ENCODE results near the gene MELTF.

The MELTF gene

DNA sequence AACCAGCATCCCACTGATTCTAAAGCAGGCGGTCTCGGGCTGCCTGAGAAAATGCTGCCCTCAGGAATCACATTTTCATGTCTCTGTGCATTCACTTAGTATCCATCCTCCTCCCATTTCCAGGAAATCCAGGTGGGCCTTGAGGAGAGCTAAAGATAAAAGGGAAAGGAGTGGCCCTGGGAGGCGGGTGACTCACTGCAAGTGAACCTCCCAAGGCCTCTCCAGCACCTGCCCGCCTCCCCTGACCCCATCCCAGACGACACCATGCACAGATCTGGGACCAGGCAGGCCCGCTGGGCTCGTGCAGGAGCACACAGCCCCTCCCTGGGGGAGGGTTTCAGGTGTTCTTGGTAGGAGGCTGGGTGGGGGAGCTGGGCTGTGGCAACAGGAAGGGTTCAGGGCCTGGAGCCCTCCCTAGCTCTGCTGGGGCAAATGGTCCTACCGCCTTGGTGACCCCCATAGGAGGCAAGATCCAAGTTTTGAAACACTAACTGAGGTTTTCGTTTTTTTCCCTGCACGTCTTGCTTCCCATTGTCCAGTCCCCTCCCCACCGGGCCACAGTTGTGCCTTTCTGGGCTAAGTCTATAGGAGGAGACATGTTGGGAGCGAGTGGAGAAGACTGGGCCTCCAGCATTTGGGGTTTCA lies 22.2 kb downstream of the MELTF start:
- no peaks in the 10 kb centered on the region for H3K9me3 ChIP-seq (ENCODE audit: control insufficient read depth, insufficient read depth, low read length)
- no peak overlapping the region for H3K9ac ChIP-seq (ENCODE audit: low read depth, low read length)
- no peaks in the 10 kb centered on the region for H3K36me3 ChIP-seq (ENCODE audit: control insufficient read depth, insufficient read depth, low read length)
- H3K4me1 ChIP-seq (ENCODE audit: control insufficient read depth, insufficient read depth, low read length): peaks cover 6% of the 10 kb centered on the region
- H3K27me3 ChIP-seq (ENCODE audit: control insufficient read depth, insufficient read depth, low read length): peaks cover 23% of the 10 kb centered on the region
- no peak overlapping the region for H3K4me3 ChIP-seq (ENCODE audit: low read depth, low read length)
- no peak overlapping the region for H3K27ac ChIP-seq (ENCODE audit: low read depth, low read length)

DNA sequence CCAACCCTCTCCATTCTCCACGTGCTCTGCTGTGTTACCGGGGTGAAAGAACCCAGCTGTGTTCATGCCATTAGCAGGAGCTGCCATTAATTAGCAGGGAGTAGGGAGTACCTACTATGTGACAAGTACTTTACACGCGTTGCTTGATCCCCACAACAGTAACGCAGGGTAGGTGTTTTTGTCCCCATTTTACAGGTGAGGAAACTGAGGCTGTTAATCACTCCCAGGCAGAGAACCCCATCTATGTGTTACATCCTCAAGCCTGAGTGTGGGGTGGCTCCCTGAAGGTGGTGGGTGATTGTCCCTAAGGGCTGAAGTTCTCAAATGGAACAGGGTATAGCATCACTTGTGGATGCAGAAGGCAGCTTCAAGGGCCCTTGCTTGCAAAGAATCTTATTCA lies 22.8 kb downstream of the MELTF start:
- H3K27ac ChIP-seq (ENCODE audit: low read depth, low read length): no peak overlapping the region
- H3K4me3 ChIP-seq (ENCODE audit: low read depth, low read length): no peak overlapping the region
- H3K36me3 ChIP-seq (ENCODE audit: control insufficient read depth, insufficient read depth, low read length): no peaks in the 10 kb centered on the region
- peaks cover 6% of the 10 kb centered on the region for H3K4me1 ChIP-seq (ENCODE audit: control insufficient read depth, insufficient read depth, low read length)
- H3K9ac ChIP-seq (ENCODE audit: low read depth, low read length): no peak overlapping the region
- peaks cover 23% of the 10 kb centered on the region for H3K27me3 ChIP-seq (ENCODE audit: control insufficient read depth, insufficient read depth, low read length)
- no peaks in the 10 kb centered on the region for H3K9me3 ChIP-seq (ENCODE audit: control insufficient read depth, insufficient read depth, low read length)

DNA sequence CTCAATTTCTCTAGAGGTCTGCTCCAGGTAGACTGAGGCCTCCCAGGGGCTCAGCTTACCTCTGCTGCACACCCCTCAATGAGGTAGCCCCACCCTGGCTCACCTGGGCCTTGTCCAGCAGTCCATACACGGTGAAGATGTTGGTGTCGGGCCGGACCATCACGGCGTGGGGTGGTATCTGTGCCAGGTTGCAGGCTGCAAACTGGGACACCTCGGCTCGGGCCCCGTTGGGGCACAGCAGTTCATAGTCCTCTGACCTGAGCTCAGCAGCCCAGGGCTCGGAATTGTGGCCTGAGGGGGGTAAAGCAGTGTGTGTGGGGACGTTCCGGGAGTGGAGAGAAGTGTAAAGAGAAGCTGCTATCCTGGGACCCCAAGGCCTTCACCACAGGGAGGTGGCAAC lies 23.2 kb downstream of the MELTF start:
- Histone ChIP-seq H3K9ac (ENCODE audit: low read depth, low read length) (no peak overlapping the region), H3K36me3 (ENCODE audit: control insufficient read depth, insufficient read depth, low read length) (no peaks in the 10 kb centered on the region), H3K4me3 (ENCODE audit: low read depth, low read length) (no peak overlapping the region), H3K9me3 (ENCODE audit: control insufficient read depth, insufficient read depth, low read length) (no peaks in the 10 kb centered on the region), H3K27ac (ENCODE audit: low read depth, low read length) (no peak overlapping the region), H3K27me3 (ENCODE audit: control insufficient read depth, insufficient read depth, low read length) (peaks cover 23% of the 10 kb centered on the region), H3K4me1 (ENCODE audit: control insufficient read depth, insufficient read depth, low read length) (peaks cover 6% of the 10 kb centered on the region)

DNA sequence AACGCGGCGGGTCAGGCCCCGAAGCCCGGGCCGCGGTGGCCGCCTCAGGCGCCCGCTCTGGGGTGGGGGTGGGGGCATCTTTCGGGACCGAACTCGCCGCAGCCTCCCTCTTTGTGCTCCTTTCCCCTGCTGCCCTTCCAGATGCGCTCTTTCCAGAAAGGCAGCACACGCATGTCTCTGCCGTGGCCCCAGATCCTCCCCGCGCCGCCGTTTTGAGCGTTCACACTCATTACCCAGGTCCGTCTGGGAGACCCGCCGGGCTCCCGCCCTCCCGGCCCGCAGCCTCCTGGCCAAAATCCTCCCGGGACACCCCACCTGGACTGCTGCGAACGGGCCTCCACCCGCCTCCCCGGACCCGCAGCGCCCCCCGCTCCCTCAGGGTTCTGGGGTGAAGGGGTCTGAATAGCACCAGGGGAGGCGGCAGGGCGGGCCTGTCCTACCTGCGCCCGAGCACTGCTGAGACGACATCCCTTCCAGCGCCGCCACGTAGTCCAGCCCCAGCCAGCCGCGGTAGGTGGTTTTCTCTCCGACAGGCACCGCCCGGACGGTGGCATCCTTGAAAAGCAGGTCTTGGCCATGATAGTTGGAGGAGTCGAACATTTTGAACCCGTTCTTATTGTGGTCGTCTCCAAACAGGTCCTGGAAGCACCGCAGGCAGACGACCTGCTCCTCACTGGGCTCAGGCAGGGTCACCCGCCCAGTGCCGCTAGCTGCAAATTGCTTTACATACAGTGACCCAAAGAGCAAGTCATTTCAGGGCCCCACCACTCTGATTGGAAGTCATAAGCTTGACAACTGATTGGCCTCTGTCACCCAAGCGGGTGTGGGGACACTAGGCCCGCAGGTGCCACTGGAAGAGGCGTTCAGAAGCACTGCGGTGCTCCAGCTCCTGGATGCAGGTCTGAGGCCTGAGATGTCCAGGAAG lies 25.9 kb downstream of the MELTF start:
- H3K27ac ChIP-seq (ENCODE audit: low read depth, low read length): no peak overlapping the region
- no peaks in the 10 kb centered on the region for H3K36me3 ChIP-seq (ENCODE audit: control insufficient read depth, insufficient read depth, low read length)
- no peaks in the 10 kb centered on the region for H3K9me3 ChIP-seq (ENCODE audit: control insufficient read depth, insufficient read depth, low read length)
- peaks cover 23% of the 10 kb centered on the region for H3K27me3 ChIP-seq (ENCODE audit: control insufficient read depth, insufficient read depth, low read length)
- peak overlapping the region; percentile 55 for H3K4me3 ChIP-seq (ENCODE audit: low read depth, low read length)
- H3K9ac ChIP-seq (ENCODE audit: low read depth, low read length): no peak overlapping the region
- H3K4me1 ChIP-seq (ENCODE audit: control insufficient read depth, insufficient read depth, low read length): peaks cover 6% of the 10 kb centered on the region

DNA sequence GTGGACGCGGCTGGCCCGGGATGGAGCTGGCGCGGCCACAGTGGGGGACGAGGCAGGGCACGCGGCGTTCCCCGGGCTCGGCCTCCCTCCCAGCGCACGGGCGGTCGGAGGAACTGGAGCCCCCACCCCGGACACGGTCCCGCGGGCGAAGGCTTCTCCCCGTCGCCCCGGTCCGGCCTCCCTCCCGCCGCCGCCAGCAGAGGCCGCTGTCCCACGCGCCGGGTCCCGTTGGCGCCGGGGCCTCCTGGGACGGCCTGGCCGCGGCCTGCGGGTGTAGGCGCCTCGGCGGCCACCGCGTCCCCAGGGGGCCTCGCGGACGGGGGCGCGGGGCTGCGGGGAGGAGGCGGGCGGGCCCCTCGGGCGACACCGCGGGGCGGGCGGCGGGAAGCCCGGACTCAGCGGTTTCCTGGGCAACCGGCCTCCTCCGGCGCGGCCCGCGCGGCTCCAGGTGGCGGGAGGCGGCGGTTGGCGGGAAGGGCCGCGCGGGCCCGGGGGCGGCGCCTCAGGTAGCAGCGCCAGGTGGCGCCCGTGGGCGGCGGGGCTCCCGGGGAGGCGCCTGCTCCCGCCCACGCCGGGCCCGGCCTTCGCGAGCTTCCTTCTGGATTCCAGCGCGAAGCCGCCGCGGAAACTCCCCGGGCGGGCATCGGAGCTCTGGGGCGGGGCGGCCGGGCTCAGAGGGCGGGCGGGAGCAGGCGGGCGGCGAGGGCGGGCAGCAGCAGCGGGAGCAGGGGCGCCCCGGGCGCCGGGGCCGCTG lies 26.7 kb downstream of the MELTF start:
- H3K4me1 ChIP-seq (ENCODE audit: control insufficient read depth, insufficient read depth, low read length): peaks cover 6% of the 10 kb centered on the region
- no peak overlapping the region; the same call in 1 of the 2 replicates for H3K9ac ChIP-seq (ENCODE audit: low read depth, low read length)
- H3K36me3 ChIP-seq (ENCODE audit: control insufficient read depth, insufficient read depth, low read length): no peaks in the 10 kb centered on the region
- H3K27ac ChIP-seq (ENCODE audit: low read depth, low read length): no peak overlapping the region
- H3K27me3 ChIP-seq (ENCODE audit: control insufficient read depth, insufficient read depth, low read length): peaks cover 23% of the 10 kb centered on the region
- no peaks in the 10 kb centered on the region for H3K9me3 ChIP-seq (ENCODE audit: control insufficient read depth, insufficient read depth, low read length)
- peak overlapping the region; percentile 49; the same call in 1 of the 2 replicates for H3K4me3 ChIP-seq (ENCODE audit: low read depth, low read length)

DNA sequence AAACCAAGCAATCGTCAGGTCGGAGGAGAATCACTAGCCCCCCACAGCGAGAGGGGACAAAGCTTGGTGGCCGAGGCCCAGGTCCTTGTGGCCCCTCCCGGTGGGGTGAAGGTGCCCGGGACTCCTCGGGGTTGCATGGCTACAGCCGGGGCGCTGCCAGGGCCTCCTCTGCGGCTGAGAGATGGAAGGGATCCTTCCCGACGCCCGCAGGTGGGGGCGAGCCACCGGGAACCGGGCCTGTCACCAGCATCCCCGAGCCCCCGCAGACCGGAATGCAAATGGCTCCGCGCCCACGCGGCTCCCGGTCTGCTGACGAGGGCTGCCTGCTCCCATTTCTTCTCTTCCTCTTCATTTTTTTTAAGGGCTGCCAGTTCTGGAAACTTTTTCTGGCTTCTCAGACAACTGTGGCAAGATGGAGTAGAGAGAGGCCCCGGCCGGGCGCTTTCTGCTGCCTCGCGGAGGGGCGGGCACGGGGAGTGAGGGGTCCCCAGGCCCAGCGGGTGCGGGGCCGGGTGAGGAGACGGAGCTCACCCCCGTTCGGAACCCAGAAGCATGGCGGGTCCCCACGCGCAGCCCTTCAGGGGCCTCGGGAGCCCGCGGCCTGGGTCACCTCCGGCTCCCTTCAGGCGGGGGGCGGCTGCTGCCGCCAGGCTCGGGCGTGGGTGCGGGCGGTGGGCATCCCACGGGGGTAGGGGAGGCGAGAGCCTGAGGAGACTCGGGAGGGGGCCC lies 27.5 kb downstream of the MELTF start:
- H3K9ac ChIP-seq (ENCODE audit: low read depth, low read length): no peak overlapping the region
- H3K9me3 ChIP-seq (ENCODE audit: control insufficient read depth, insufficient read depth, low read length): no peaks in the 10 kb centered on the region
- no peaks in the 10 kb centered on the region for H3K36me3 ChIP-seq (ENCODE audit: control insufficient read depth, insufficient read depth, low read length)
- peaks cover 6% of the 10 kb centered on the region for H3K4me1 ChIP-seq (ENCODE audit: control insufficient read depth, insufficient read depth, low read length)
- peak overlapping the region; percentile 49; the same call in 1 of the 2 replicates for H3K4me3 ChIP-seq (ENCODE audit: low read depth, low read length)
- no peak overlapping the region for H3K27ac ChIP-seq (ENCODE audit: low read depth, low read length)
- H3K27me3 ChIP-seq (ENCODE audit: control insufficient read depth, insufficient read depth, low read length): peaks cover 23% of the 10 kb centered on the region

DNA sequence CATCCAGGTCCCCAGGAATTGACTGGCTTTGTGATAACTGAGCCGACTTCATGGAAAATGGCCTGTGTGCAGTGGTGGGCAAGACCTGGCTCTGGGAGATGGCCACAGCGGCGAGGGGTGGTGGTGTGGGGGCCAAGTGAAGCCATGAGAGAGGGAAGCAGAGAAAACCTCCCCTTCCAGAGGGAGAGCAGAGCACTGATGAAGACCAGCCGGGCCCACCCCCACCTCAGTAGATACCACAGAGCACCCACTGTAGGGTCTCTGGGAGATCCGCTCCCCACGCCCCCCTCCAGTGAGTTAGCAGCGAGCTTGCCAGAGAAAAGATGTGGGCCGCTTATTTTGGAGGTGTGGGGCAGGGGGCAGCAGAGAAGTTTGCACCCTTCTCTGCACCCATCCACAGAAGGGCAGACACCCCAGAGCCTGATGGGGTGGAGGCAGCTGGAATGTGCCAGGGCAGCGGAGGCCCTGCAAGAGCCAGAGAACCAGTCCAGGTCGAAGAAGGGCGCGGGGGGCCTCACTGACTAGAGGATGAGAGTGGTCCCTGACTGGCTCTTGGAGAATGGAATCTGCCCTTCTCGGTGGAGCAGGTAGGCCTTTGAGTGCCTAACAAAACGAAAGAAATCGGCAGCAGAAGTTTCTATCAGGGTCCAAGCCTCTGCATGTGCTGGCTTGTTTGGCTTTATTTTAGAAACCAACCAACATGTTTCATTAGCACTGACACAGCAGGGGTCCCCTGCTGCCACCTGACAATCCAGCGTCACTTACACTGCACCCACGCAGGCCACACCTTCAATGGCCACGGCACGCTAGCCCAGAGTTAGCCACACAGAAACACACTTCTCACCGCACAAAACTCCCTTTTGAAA lies 28.3 kb downstream of the MELTF start:
- Histone ChIP-seq H3K9me3 (ENCODE audit: control insufficient read depth, insufficient read depth, low read length) (no peaks in the 10 kb centered on the region), H3K4me3 (ENCODE audit: low read depth, low read length) (no peak overlapping the region), H3K27ac (ENCODE audit: low read depth, low read length) (no peak overlapping the region), H3K4me1 (ENCODE audit: control insufficient read depth, insufficient read depth, low read length) (peaks cover 6% of the 10 kb centered on the region), H3K36me3 (ENCODE audit: control insufficient read depth, insufficient read depth, low read length) (no peaks in the 10 kb centered on the region), H3K27me3 (ENCODE audit: control insufficient read depth, insufficient read depth, low read length) (peaks cover 23% of the 10 kb centered on the region), H3K9ac (ENCODE audit: low read depth, low read length) (no peak overlapping the region)

DNA sequence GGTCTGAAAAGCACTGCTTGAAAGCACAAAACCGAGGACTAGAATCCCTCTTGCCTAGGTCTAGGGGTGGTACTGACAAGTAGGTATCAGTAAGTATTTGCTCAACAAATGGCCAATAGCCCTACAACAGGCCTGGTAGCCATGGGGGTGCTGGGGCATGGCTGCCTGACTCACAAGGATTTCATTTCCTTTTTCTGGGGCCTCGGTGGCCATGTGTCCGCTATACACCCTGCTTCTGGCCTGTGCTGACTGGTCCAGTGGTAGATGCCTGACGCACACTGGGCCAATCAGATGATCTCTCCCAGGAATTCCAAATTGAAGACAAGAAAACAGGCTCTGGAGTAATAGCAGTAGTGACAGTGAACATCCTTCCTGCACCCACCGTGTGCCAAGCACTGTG lies 29.4 kb downstream of the MELTF start:
- H3K4me3 ChIP-seq (ENCODE audit: low read depth, low read length): no peak overlapping the region
- no peak overlapping the region for H3K9ac ChIP-seq (ENCODE audit: low read depth, low read length)
- no peak overlapping the region for H3K27ac ChIP-seq (ENCODE audit: low read depth, low read length)

DNA sequence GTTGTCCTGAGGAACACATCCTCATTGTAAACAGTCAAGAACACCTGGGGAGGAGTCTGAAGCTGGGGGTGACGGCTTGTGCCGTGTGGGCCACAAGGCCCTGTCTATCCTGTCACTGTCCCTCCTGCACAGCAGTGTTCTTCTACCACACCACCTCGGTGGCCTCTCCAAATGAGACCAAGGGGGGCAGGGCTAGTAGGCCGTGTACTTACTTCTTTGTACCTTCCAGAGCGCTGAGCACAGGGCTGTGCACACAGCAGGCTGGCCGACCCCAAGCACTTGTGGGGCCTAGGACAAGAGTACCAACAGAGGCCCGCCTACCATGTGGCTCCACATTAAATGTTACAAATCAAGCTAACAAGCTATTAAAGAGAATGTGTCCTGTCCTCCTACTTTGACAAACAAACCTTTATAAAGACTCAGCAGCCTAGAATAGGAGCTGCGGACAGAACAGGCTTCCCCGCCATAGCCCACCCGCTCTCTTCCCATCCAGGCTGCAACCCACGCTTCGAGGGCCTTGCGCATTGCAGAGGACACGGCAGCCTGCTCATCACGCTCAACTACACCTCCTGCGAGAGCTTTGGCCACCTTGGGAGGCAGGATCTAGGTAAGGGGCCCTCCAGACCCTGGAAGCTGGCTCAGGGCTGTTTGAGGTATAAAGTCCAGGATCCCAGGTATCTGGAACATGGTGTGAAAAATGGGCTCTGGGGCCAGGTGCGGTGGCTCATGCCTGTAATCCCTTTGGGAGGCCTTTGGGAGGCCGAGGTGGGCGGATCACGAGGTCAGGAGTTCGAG lies 30.5 kb downstream of the MELTF start:
- no peaks in the 10 kb centered on the region for H3K36me3 ChIP-seq (ENCODE audit: control insufficient read depth, insufficient read depth, low read length)
- H3K9me3 ChIP-seq (ENCODE audit: control insufficient read depth, insufficient read depth, low read length): no peaks in the 10 kb centered on the region
- peaks cover 4% of the 10 kb centered on the region for H3K4me1 ChIP-seq (ENCODE audit: control insufficient read depth, insufficient read depth, low read length)
- no peak overlapping the region for H3K9ac ChIP-seq (ENCODE audit: low read depth, low read length)
- no peak overlapping the region for H3K27ac ChIP-seq (ENCODE audit: low read depth, low read length)
- peaks cover 8% of the 10 kb centered on the region for H3K27me3 ChIP-seq (ENCODE audit: control insufficient read depth, insufficient read depth, low read length)
- no peak overlapping the region for H3K4me3 ChIP-seq (ENCODE audit: low read depth, low read length)

More for the DNA sequence above, 29.4 kb downstream of the MELTF start:
- Histone ChIP-seq H3K36me3 (ENCODE audit: control insufficient read depth, insufficient read depth, low read length) (no peaks in the 10 kb centered on the region), H3K27me3 (ENCODE audit: control insufficient read depth, insufficient read depth, low read length) (peaks cover 19% of the 10 kb centered on the region), H3K9me3 (ENCODE audit: control insufficient read depth, insufficient read depth, low read length) (no peaks in the 10 kb centered on the region), H3K4me1 (ENCODE audit: control insufficient read depth, insufficient read depth, low read length) (peaks cover 6% of the 10 kb centered on the region)

Data from HUES48 (cell line).